ENCODE data around the gene CUZD1.
A peak's percentile ranks its signal among the peaks of the same experiment; 100 is the strongest.
"Not testable (repeated sequence)": the region's sequence is repeated elsewhere in the genome, so short reads cannot be mapped to it uniquely, and the experiment has no call there.

Gene CUZD1

DNA sequence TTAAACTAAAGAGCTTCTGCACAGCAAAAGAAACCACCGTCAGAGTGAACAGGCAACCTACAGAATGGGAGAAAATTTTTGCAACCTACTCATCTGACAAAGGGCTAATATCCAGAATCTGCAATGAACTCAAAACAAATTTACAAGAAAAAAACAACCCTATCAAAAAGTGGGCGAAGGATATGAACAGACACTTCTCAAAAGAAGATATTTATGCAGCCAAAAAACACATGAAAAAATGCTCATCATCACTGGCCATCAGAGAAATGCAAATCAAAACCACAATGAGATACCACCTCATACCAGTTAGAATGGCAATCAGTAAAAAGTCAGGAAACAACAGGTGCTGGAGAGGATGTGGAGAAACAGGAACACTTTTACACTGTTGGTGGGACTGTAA is 26.3 kb upstream of the CUZD1 start:
- peaks cover 26% of the 10 kb centered on the region for H3K4me1 ChIP-seq (ENCODE audit: control insufficient read depth, insufficient read depth, low read length)
- H3K9me3 ChIP-seq (ENCODE audit: control insufficient read depth, insufficient read depth, low read depth, low read length); H3K9ac ChIP-seq (ENCODE audit: low read length); H3K27ac ChIP-seq (ENCODE audit: low read depth, low read length); H3K36me3 ChIP-seq (ENCODE audit: control insufficient read depth, insufficient read depth, low read length); H3K4me3 ChIP-seq (ENCODE audit: low read depth, low read length); H3K27me3 ChIP-seq (ENCODE audit: control insufficient read depth, insufficient read depth, low read length): not testable (repeated sequence)

DNA sequence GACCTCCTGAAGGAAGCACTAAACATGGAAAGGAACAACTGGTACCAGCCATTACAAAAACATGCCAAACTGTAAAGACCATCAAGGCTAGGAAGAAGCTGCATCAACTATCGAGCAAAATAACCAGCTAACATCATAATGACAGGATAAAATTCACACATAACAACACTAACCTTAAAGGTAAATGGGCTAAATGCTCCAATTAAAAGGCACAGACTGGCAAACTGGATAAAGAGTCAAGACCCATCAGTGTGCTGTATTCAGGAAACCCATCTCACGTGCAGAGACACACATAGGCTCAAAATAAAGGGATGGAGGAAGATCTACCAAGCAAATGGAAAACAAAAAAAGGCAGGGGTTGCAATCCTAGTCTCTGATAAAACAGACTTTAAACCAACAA is 23.1 kb upstream of the CUZD1 start:
- H3K4me3 ChIP-seq (ENCODE audit: low read depth, low read length); H3K27ac ChIP-seq (ENCODE audit: low read depth, low read length); H3K27me3 ChIP-seq (ENCODE audit: control insufficient read depth, insufficient read depth, low read length): not testable (repeated sequence)

DNA sequence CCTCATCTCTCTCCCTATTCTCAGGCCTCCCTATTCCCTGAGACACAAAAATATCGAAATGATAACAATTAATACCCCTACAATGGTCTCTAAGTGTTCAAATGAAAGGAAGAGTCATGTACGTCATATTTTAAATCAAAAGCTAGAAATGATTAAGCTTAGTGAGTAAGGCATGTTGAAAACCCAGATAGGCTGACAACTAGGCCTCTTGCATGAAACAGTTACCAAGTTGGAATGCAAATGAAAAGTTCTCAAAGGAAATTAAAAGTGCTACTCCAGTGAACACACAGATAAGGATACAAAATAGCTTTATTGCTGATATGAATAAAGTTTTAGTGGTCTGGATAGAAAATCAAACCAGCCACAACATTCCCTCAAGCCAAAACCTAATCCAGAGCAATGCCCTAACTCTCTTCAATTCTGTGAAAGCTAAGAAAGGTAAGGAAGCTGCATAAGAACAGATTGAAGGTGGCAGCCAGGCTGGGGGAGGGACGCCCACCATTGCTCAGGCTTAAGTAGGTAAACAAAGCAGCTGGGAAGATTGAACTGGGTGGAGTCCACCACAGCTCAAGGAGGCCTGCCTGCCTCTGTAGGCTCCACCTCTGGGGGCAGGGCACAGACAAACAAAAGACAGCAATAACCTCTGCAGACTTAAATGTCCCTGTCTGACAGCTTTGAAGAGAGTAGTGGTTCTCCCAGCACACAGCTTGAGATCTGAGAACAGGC is 21.3 kb upstream of the CUZD1 start:
- not testable (repeated sequence) for H3K36me3 ChIP-seq (ENCODE audit: control insufficient read depth, insufficient read depth, low read length)

More for the DNA sequence above, 23.1 kb upstream of the CUZD1 start:
- not testable (repeated sequence) for H3K36me3 ChIP-seq (ENCODE audit: control insufficient read depth, insufficient read depth, low read length); H3K4me1 ChIP-seq (ENCODE audit: control insufficient read depth, insufficient read depth, low read length); H3K9ac ChIP-seq (ENCODE audit: low read length)
- H3K9me3 ChIP-seq (ENCODE audit: control insufficient read depth, insufficient read depth, low read depth, low read length) = peaks cover 11% of the 10 kb centered on the region; the same call in 1 of the 2 replicates

DNA sequence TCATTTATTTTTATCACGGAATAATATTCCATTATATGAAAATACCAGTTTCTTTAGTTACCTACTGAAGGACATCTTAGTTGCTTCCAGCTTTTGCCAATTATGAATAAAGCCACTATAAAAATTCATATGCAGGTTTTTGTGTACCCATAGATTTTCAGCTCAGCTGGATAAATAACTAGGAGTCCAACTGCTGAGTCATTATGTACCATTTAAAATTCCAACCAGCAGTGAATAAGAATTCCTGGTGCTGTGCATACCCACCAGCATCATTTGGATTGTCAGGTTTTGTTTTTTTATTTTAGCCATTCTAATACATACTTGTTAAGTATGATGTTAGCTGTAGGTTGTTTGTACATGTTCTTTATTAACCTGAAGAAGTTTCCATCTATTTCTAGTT is 19.2 kb upstream of the CUZD1 start:
- Histone ChIP-seq H3K9me3 (ENCODE audit: control insufficient read depth, insufficient read depth, low read depth, low read length) (peaks cover 7% of the 10 kb centered on the region; the same call in 1 of the 2 replicates), H3K36me3 (ENCODE audit: control insufficient read depth, insufficient read depth, low read length) (peaks cover 3% of the 10 kb centered on the region; the same call in 1 of the 2 replicates), H3K27ac (ENCODE audit: low read depth, low read length) (no peak overlapping the region), H3K4me3 (ENCODE audit: low read depth, low read length) (no peak overlapping the region), H3K27me3 (ENCODE audit: control insufficient read depth, insufficient read depth, low read length) (no peaks in the 10 kb centered on the region), H3K4me1 (ENCODE audit: control insufficient read depth, insufficient read depth, low read length) (peaks cover 7% of the 10 kb centered on the region; the same call in 1 of the 2 replicates), H3K9ac (ENCODE audit: low read length) (no peak overlapping the region)

More for the DNA sequence above, 21.3 kb upstream of the CUZD1 start:
- not testable (repeated sequence) for H3K9ac ChIP-seq (ENCODE audit: low read length); H3K4me1 ChIP-seq (ENCODE audit: control insufficient read depth, insufficient read depth, low read length); H3K9me3 ChIP-seq (ENCODE audit: control insufficient read depth, insufficient read depth, low read depth, low read length); H3K27me3 ChIP-seq (ENCODE audit: control insufficient read depth, insufficient read depth, low read length); H3K27ac ChIP-seq (ENCODE audit: low read depth, low read length)
- peak overlapping the region; percentile 30; the same call in 1 of the 2 replicates for H3K4me3 ChIP-seq (ENCODE audit: low read depth, low read length)

DNA sequence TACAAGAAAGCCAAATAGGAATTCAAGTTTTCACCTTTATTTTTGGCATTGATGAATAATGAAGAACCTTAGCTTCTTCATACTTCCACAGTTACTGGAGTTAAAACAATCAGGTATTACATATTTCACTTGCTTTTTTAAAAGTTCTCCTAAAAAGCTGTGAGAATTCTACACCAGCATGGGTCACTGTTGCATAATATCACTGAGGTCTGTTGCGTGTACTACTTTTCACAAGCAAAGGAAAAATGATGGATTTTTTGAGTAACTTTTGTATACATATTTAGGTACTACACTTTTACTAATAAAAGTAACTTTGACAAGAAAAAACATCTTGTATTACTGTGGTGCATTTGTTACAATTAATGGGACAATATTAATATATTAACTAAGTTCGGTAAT is 18.5 kb upstream of the CUZD1 start:
- Histone ChIP-seq H3K9me3 (ENCODE audit: control insufficient read depth, insufficient read depth, low read depth, low read length) (peaks cover 7% of the 10 kb centered on the region; the same call in 1 of the 2 replicates), H3K27me3 (ENCODE audit: control insufficient read depth, insufficient read depth, low read length) (no peaks in the 10 kb centered on the region), H3K4me1 (ENCODE audit: control insufficient read depth, insufficient read depth, low read length) (peaks cover 7% of the 10 kb centered on the region; the same call in 1 of the 2 replicates), H3K27ac (ENCODE audit: low read depth, low read length) (no peak overlapping the region), H3K4me3 (ENCODE audit: low read depth, low read length) (no peak overlapping the region), H3K36me3 (ENCODE audit: control insufficient read depth, insufficient read depth, low read length) (peaks cover 3% of the 10 kb centered on the region; the same call in 1 of the 2 replicates), H3K9ac (ENCODE audit: low read length) (no peak overlapping the region)

DNA sequence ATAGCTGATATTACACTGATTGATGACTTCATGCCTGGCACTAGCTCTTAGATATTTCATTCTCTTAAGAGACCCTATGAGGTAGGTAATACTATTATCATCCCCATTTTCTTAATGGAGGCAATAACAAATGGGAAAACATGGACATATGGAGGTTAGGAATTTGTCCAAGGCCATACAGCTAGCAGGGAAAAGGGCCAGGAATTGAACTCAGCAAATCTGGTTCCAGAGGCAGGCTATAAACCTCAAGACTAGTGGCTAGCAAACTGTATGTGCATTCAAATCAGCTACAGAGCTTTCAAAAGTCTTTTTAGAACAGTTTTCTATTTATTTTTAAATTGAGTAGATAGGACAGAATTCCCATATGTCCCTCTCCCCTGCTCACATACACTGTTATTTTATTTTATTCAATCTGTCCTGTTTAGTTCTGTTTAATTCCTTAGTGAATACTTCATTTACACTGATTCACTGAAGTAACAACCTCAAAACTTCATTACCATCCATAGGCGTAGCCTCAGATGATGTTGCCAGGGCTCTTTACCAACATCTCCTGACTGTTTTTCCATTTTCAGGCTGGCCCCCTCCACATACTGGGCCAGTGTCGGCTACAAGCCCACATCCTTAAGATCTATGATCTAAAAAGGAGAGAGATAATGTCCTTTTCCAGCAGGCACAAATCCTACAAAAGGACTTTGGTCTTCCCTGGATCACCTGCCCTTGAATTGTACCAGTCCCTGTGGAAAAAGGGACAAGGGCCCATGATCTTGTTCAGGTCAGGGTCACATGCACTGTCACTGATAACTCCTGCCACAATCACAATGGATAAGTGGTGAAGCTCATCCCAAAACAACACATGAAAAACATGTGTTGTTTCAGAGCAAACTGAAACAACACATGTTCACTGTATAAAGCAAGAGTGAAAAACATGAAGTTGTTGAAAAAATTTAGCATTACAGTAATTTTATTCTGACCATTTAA is 17.8 kb upstream of the CUZD1 start:
- H3K9ac ChIP-seq (ENCODE audit: low read length) = no peak overlapping the region
- peaks cover 7% of the 10 kb centered on the region; the same call in 1 of the 2 replicates for H3K9me3 ChIP-seq (ENCODE audit: control insufficient read depth, insufficient read depth, low read depth, low read length)
- peaks cover 4% of the 10 kb centered on the region; the same call in 1 of the 2 replicates for H3K36me3 ChIP-seq (ENCODE audit: control insufficient read depth, insufficient read depth, low read length)
- no peak overlapping the region for H3K4me3 ChIP-seq (ENCODE audit: low read depth, low read length)
- no peak overlapping the region for H3K27ac ChIP-seq (ENCODE audit: low read depth, low read length)
- H3K27me3 ChIP-seq (ENCODE audit: control insufficient read depth, insufficient read depth, low read length) = no peaks in the 10 kb centered on the region
- peaks cover 7% of the 10 kb centered on the region; the same call in 1 of the 2 replicates for H3K4me1 ChIP-seq (ENCODE audit: control insufficient read depth, insufficient read depth, low read length)

DNA sequence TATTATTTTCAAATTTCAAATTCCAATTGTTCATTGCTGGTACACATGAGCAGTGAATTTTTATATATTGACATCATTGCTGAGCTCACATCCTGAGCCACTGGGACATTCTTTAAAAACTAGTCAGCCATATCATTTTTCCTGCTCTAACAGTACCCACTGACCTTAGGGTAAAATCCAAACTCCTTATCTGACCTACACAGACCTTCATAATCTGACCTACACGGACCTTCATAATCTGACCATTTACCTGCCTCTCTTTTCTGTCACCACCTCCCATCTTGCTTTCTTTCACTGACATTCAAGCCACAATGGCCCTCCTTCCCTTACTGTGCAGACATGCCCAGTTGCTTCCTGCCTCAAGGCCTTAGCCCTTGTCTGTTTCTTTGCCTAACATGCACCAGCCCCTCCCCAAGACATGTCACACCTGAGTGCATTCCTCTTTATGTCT is 16.1 kb upstream of the CUZD1 start:
- no peak overlapping the region for H3K4me3 ChIP-seq (ENCODE audit: low read depth, low read length)
- peaks cover 5% of the 10 kb centered on the region; the same call in 1 of the 2 replicates for H3K36me3 ChIP-seq (ENCODE audit: control insufficient read depth, insufficient read depth, low read length)
- no peak overlapping the region for H3K9ac ChIP-seq (ENCODE audit: low read length)
- peaks cover 9% of the 10 kb centered on the region for H3K4me1 ChIP-seq (ENCODE audit: control insufficient read depth, insufficient read depth, low read length)
- H3K27ac ChIP-seq (ENCODE audit: low read depth, low read length) = no peak overlapping the region
- peaks cover 4% of the 10 kb centered on the region; the same call in 1 of the 2 replicates for H3K9me3 ChIP-seq (ENCODE audit: control insufficient read depth, insufficient read depth, low read depth, low read length)
- no peaks in the 10 kb centered on the region for H3K27me3 ChIP-seq (ENCODE audit: control insufficient read depth, insufficient read depth, low read length)

DNA sequence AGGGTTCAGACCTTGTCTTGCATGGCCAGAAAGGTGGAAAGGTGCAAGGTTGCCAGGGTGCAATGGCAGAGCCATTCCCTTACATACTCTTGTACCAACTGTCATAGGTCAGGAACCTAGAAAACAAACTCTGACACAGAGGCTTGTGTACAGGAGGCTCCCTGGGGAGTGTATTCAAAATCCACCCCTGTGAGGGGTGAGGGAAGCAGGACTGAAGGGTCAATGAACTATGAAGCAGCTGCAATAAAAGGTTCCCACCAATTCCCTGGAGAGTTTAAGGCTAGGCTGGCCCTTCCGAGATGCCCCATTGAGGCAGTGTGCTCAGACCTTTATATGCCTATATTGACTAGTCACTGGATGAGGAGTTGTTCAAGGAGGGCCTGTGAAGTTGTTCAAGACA is 13.9 kb upstream of the CUZD1 start:
- Histone ChIP-seq H3K9ac (ENCODE audit: low read length) (no peak overlapping the region), H3K27ac (ENCODE audit: low read depth, low read length) (no peak overlapping the region), H3K9me3 (ENCODE audit: control insufficient read depth, insufficient read depth, low read depth, low read length) (no peaks in the 10 kb centered on the region), H3K4me3 (ENCODE audit: low read depth, low read length) (no peak overlapping the region), H3K36me3 (ENCODE audit: control insufficient read depth, insufficient read depth, low read length) (peaks cover 2% of the 10 kb centered on the region; the same call in 1 of the 2 replicates), H3K4me1 (ENCODE audit: control insufficient read depth, insufficient read depth, low read length) (peaks cover 5% of the 10 kb centered on the region), H3K27me3 (ENCODE audit: control insufficient read depth, insufficient read depth, low read length) (no peaks in the 10 kb centered on the region)

DNA sequence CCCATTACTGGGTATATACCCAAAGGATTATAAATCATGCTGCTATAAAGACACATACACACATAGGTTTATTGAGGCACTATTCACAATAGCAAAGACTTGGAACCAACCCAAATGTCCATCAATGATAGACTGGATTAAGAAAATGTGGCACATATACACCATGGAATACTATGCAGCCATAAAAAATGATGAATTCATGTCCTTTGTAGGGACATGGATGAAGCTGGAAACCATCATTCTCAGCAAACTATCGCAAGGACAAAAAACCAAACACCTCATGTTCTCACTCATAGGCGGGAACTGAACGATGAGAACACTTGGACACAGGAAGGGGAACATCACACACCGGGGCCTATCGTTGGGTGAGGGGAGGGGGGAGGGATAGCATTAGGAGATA is 12.4 kb upstream of the CUZD1 start:
- H3K27me3 ChIP-seq (ENCODE audit: control insufficient read depth, insufficient read depth, low read length); H3K27ac ChIP-seq (ENCODE audit: low read depth, low read length); H3K4me3 ChIP-seq (ENCODE audit: low read depth, low read length); H3K9ac ChIP-seq (ENCODE audit: low read length); H3K36me3 ChIP-seq (ENCODE audit: control insufficient read depth, insufficient read depth, low read length); H3K4me1 ChIP-seq (ENCODE audit: control insufficient read depth, insufficient read depth, low read length); H3K9me3 ChIP-seq (ENCODE audit: control insufficient read depth, insufficient read depth, low read depth, low read length): not testable (repeated sequence)

DNA sequence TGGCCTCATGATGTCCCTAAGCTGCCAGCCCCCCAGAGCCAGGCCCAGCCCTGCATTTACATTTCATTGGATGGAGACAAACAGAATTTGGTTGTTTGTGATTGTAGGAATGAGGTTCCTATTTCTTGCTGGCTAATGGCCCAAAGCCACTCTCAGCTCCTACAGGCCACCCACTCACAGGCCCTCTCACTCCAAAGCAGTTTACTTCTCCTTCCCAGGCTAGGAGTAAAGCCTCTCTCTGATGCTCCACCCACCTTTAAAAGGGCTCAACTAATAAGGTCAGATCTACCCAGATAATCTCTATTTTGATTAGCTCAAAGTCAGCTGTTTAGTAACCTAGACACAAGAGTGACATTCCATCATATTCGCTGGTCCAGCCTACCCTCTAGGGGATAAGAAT is 11.2 kb upstream of the CUZD1 start:
- H3K36me3 ChIP-seq (ENCODE audit: control insufficient read depth, insufficient read depth, low read length) = peaks cover 6% of the 10 kb centered on the region; the same call in 1 of the 2 replicates
- H3K4me1 ChIP-seq (ENCODE audit: control insufficient read depth, insufficient read depth, low read length) = peaks cover 5% of the 10 kb centered on the region
- H3K27ac ChIP-seq (ENCODE audit: low read depth, low read length) = no peak overlapping the region

More for the DNA sequence above, 11.2 kb upstream of the CUZD1 start:
- Histone ChIP-seq H3K9me3 (ENCODE audit: control insufficient read depth, insufficient read depth, low read depth, low read length) (no peaks in the 10 kb centered on the region), H3K9ac (ENCODE audit: low read length) (no peak overlapping the region), H3K4me3 (ENCODE audit: low read depth, low read length) (no peak overlapping the region), H3K27me3 (ENCODE audit: control insufficient read depth, insufficient read depth, low read length) (no peaks in the 10 kb centered on the region)
